Activated naive CD8-positive, alpha-beta T cell treated with anti-CD3 and anti-CD28 coated beads, Interleukin-2, amount 10 ng/mL, durations not matched to agents 7 days and 5 days (primary cell): ENCODE results near the gene SLMAP. TPM values are rescaled to one million over a fixed set of nuclear protein-coding genes. Genes with fewer than 3 reads are reported as not detected.

Experiments used
- ATAC-seq: fragments of 150-1000 bp; cut with Tn5 transposase; one replicate; pipeline ENCODE4 v1.10.0; 2021; ENCODE audit warnings: low read depth, moderate library complexity
- POLR2A ChIA-PET: fragments of 350-600 bp; sonication (Branson Sonifier 250); formaldehyde crosslinking; loops from one replicate; lab custom pipeline; 2021; ENCODE audit warnings: antibody characterized with exemption; lab: Charles Lee
- DNase-seq: peaks from one replicate; pipeline ENCODE4 v3.0.0; 2021
- H3K27ac Mint-ChIP-seq: one replicate; pipeline ENCODE4 v1.8.0; 2022; ENCODE audit warnings: mild to moderate bottlenecking, mixed read lengths
- H3K27me3 Mint-ChIP-seq: one replicate; pipeline ENCODE4 v1.8.0; 2022; ENCODE audit warnings: mild to moderate bottlenecking, moderate library complexity, mixed read lengths
- H3K36me3 Mint-ChIP-seq: one replicate; pipeline ENCODE4 v1.8.0; 2021; ENCODE audit warnings: mild to moderate bottlenecking, mixed read lengths
- H3K4me1 Mint-ChIP-seq: one replicate; pipeline ENCODE4 v1.8.0; 2021; ENCODE audit warnings: mixed read lengths
- H3K4me3 Mint-ChIP-seq: one replicate; pipeline ENCODE4 v1.8.0; 2022; ENCODE audit warnings: mild to moderate bottlenecking, moderate library complexity, mixed read lengths
- H3K9me3 Mint-ChIP-seq: one replicate; pipeline ENCODE4 v1.8.0; 2021; ENCODE audit warnings: mixed read lengths
- total RNA-seq, 2 experiments: library from RNA; stranded (reverse); gene quantifications; one replicate each; pipeline ENCODE4 v1.2.3, GENCODE V29; 2021

Gene SLMAP
- total RNA-seq, 2 experiments from 2014 or later, result 58.0 to 69.7 TPM

DNA sequence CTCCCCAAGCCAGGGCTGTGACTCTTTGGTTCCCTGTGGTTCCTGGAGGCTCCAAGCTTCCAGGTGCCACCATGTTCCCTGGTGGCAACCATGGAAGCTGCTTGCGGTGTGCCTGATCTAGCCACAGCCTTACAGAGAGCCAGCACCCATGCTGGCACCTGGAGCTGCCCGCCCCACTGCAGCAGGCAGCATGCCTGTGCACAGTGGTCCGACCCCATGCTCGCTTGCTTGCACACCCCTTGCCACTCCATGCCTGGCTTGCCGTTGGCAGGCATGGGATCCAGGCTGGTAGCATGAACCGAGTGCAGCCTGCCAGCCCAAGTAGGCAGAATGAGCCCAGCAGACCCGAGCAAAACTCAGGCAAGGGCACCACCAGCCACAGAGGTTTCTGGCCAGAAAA is 53.9 kb downstream of the SLMAP start:
- ATAC-seq, result no peak
- no peak overlapping the region for H3K4me3 Mint-ChIP-seq
- no peaks in the 10 kb centered on the region for H3K27me3 Mint-ChIP-seq
- no peak overlapping the region for H3K27ac Mint-ChIP-seq
- H3K36me3 Mint-ChIP-seq, result peaks cover 12% of the 10 kb centered on the region
- no peaks in the 10 kb centered on the region for H3K9me3 Mint-ChIP-seq
- peaks cover 17% of the 10 kb centered on the region for H3K4me1 Mint-ChIP-seq
- DNase-seq, result no peak
- POLR2A ChIA-PET, result no interaction called here

DNA sequence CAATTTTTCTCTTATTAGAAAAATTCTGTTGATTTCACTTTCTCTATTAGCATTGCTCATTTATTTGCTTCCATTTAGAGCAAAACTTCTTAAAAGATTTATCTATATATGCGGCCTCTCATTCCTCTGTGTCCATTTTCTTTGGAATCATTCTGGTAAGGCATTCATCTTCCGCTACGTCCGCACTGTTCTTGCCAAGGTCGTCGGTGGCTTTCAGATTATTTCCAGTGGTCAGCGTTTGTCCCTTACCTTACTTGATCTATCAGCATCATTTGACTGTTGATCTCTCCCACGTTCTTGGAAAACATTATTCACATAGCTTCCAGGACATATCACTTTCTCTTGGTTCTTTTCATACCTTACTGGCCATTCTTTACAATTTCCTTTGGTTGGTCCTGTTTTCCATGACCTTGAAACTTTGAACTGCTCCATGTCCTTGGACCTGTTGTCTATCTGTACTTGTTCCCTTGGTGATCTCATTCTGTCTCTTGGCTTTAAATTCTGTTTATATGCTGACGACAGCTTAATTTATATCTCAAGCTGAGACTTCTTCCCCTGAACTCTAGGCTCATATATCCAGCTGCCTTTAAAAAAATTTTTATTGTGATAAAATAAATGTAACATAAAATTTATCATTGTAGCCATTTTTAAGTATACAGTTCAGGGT is 54.5 kb downstream of the SLMAP start:
- H3K27ac Mint-ChIP-seq, result no peak overlapping the region
- H3K4me1 Mint-ChIP-seq, result peaks cover 19% of the 10 kb centered on the region
- H3K27me3 Mint-ChIP-seq, result no peaks in the 10 kb centered on the region
- ATAC-seq (no peak), DNase-seq (no peak)
- no peaks in the 10 kb centered on the region for H3K9me3 Mint-ChIP-seq
- no peak overlapping the region for H3K4me3 Mint-ChIP-seq
- H3K36me3 Mint-ChIP-seq, result peaks cover 12% of the 10 kb centered on the region
- POLR2A ChIA-PET, result no interaction called here

DNA sequence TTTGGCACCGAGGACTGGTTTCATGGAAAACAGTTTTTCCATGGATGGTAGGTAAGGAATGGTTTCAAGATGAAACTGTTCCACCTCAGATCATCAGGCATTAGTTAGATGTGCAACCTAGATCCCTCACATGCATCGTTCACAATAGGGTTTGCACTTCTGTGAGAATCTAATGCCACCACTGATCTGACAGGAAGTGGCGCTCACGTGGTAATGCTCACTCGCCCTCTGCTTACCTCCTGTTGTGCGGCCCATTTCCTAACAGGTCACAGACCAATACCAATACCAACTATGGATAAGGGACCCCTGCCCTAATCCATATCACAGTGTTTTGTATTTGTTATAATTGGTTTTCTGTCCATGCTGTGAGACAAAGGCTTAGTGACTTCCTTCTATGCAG is 58.9 kb downstream of the SLMAP start:
- H3K27me3 Mint-ChIP-seq, result no peaks in the 10 kb centered on the region
- H3K27ac Mint-ChIP-seq, result no peak overlapping the region
- POLR2A ChIA-PET, result no interaction called here
- H3K4me3 Mint-ChIP-seq, result peak overlapping the region; percentile 44
- ATAC-seq, result peak; percentile 91
- H3K4me1 Mint-ChIP-seq, result peaks cover 13% of the 10 kb centered on the region
- DNase-seq, result no peak
- peaks cover 8% of the 10 kb centered on the region for H3K36me3 Mint-ChIP-seq
- H3K9me3 Mint-ChIP-seq, result no peaks in the 10 kb centered on the region

DNA sequence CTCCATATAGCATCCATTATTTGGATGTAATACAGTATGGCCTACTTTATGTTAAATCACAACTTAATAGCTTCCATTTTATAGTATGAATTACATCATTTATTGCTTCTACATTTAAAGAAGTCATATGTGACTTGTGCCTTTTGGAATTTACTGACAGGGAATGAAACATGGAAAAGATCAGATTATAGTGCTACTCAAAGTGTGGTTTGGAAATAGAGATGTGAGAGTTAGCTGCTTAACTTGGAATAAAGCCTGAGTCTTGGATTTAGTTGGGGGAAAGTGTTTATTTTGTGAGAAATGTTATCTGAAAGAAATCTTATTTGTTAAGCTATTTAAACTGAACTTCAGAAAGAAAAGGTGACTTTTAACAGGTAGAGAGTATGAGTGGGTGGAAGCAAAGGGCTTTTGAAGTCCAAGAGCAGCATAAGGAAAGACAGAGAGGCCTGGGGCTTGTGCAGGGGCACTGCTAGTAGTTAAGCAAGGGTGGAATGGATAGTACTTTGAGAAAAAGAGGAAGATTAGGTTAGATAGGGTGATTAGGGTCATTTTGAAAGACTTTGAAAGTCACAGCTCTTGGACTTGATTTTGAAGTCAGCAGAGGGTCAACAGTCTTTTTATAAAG is 60.5 kb downstream of the SLMAP start:
- no peak for ATAC-seq
- H3K36me3 Mint-ChIP-seq, result peaks cover 8% of the 10 kb centered on the region
- H3K27ac Mint-ChIP-seq, result no peak overlapping the region
- H3K27me3 Mint-ChIP-seq, result no peaks in the 10 kb centered on the region
- H3K9me3 Mint-ChIP-seq, result no peaks in the 10 kb centered on the region
- peaks cover 13% of the 10 kb centered on the region for H3K4me1 Mint-ChIP-seq
- no peak overlapping the region for H3K4me3 Mint-ChIP-seq
- POLR2A ChIA-PET, result no interaction called here
- DNase-seq, result no peak

DNA sequence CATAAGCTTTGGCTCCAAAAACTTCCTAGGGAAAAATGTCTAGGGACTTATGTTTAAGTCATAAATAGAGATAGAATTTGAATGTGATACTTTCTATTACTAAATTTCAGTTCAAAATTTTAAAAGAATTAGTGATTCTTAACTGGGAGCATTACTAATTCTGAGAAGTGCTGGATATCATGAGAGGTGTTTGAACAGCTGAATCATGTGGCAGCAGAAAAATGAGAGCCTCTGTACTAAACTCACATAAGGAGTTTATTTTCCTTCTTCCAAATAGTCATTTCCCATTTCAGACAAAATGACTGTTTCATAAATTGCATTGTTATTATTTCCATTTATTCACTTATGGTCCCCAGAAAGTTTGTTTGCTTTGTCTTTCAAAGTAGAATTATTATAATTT is 62.7 kb downstream of the SLMAP start:
- H3K9me3 Mint-ChIP-seq, result no peaks in the 10 kb centered on the region
- POLR2A ChIA-PET, result no interaction called here
- no peaks in the 10 kb centered on the region for H3K27me3 Mint-ChIP-seq
- H3K4me3 Mint-ChIP-seq, result no peak overlapping the region
- peaks cover 4% of the 10 kb centered on the region for H3K36me3 Mint-ChIP-seq
- ATAC-seq (no peak), DNase-seq (no peak)
- H3K27ac Mint-ChIP-seq, result no peak overlapping the region
- peaks cover 13% of the 10 kb centered on the region for H3K4me1 Mint-ChIP-seq

DNA sequence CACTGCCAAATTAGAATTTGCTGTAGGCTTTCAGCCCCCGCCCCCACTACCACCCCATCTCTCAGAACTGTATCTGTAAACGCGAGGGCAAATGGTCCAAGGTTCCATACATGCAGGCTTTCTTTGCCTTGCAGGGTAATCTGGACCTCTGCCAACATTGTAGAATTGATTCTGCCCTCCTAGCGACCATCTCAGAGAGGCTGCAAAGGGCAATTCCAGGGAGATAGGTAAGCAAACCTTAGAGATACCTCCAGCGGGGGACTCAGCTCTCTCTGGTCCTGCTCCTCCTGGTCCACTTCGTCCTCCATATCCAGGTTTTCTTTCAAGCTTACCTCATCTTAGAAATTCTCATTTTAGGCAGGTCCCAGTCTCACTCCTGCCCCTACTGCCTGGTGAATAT is 64.4 kb downstream of the SLMAP start:
- Mint-ChIP-seq H3K36me3 (peaks cover 2% of the 10 kb centered on the region), H3K27me3 (no peaks in the 10 kb centered on the region), H3K9me3 (no peaks in the 10 kb centered on the region), H3K4me3 (no peak overlapping the region), H3K27ac (no peak overlapping the region), H3K4me1 (peaks cover 6% of the 10 kb centered on the region)
- DNase-seq (no peak), ATAC-seq (no peak)
- POLR2A ChIA-PET, result no interaction called here

DNA sequence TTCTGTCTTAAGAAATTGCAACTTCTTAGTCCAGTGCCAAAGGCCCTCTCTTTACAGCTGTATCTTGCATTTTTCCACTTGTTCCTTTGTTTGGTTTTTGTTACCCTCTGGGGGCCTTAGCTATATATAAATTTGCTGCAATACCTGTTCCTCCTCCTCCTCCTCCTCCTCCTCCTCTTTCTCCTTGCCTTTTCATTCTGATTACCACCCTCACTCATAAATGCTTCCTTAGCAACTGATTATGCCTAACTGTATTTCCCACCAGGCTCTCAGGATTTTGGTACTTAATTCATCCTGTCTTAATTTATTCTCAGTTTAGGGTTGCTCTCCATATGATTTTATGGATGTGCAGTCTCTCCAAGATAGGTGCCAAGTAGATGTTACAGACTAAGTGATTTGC is 65.7 kb downstream of the SLMAP start:
- H3K4me1 Mint-ChIP-seq, result peaks cover 6% of the 10 kb centered on the region
- peaks cover 2% of the 10 kb centered on the region for H3K36me3 Mint-ChIP-seq
- no peaks in the 10 kb centered on the region for H3K27me3 Mint-ChIP-seq
- no peak overlapping the region for H3K4me3 Mint-ChIP-seq
- no peak for ATAC-seq
- DNase-seq, result no peak
- POLR2A ChIA-PET, result no interaction called here
- no peak overlapping the region for H3K27ac Mint-ChIP-seq
- H3K9me3 Mint-ChIP-seq, result no peaks in the 10 kb centered on the region

DNA sequence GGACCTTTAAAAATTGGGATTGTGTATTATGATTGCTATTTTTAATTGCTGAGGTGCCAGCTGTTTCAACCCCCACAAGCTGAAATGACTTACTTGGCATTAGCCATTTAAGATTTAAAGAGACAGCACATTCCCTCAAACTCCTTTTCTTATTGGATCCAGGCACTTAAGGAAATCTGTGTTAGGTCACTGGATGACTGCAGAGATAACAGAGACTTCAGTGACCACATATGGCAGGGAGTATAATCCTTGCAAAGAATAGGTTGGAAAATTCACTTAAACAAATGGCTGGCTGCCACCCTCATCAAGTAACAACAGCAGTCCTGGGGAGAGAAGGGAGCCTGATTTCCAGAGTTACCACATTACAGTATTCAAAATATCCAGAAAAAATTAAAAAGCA is 66.6 kb downstream of the SLMAP start:
- Mint-ChIP-seq H3K4me1 (peaks cover 3% of the 10 kb centered on the region), H3K36me3 (peaks cover 2% of the 10 kb centered on the region), H3K9me3 (no peaks in the 10 kb centered on the region), H3K27ac (no peak overlapping the region), H3K4me3 (no peak overlapping the region), H3K27me3 (no peaks in the 10 kb centered on the region)
- DNase-seq (no peak), ATAC-seq (no peak)
- POLR2A ChIA-PET, result no interaction called here

DNA sequence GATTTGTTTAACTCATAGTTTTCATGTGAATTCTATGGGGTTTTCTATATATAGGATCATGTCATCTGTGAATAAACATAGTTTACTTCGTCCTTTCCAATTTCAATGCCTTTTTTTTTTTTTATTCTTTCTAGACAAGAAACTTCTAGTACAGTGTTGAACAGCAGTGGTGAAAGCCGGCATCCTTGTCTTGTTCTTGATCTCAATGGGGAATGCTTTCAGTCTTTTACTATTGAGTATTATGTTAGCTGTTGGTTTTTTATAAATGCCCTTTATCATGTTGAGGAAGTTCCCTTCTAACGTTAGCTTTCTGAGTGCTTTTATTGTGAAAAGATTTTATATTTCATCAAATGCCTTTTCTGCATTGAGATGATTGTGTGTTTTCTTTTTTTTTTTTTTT is 69.0 kb downstream of the SLMAP start:
- H3K9me3 Mint-ChIP-seq, result no peaks in the 10 kb centered on the region
- H3K36me3 Mint-ChIP-seq, result peaks cover 4% of the 10 kb centered on the region
- ATAC-seq, result no peak
- no peak overlapping the region for H3K4me3 Mint-ChIP-seq
- no peak overlapping the region for H3K27ac Mint-ChIP-seq
- POLR2A ChIA-PET, result interaction anchor here (0.6 to 0.7 kb wide), 2 partner anchors 85 to 245 kb away, joined by 3 read pairs; no protein-coding TSS in a partner anchor
- H3K4me1 Mint-ChIP-seq, result peaks cover 5% of the 10 kb centered on the region
- H3K27me3 Mint-ChIP-seq, result no peaks in the 10 kb centered on the region
- no peak for DNase-seq

DNA sequence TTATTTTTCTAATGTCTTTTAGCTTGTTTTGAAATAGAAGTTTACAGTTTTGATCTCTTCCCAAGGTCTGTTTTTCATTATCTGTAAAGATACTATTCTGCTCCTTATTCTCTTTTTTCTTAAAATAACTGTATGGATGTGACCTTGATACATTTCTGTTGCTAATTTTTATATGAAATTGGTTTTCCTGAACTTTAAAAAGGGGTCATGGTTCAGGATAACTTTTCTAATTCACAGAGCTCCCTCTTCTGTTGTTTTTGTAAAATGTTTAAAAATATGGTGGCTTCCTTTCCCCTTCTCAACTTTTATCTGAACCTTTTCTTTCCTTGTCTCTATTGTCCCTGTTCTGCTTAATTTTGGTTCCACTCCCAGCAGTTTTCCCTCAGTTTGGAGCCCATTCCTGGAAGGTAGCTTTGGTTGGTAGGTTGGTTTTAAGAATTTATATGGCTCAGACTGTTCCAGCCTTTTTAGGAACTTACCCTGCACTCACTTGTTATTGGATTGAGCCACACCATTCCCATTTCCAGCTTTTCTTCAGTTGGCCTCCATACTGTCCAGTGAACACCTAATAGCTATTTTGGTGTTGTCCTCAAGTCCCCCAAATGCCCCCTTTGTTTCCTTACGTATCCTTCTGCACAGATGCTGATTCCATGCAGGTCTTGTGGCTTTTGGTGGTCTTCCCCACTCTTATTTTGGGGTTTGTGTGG is 70.3 kb downstream of the SLMAP start:
- DNase-seq, result no peak
- no peak overlapping the region for H3K4me3 Mint-ChIP-seq
- H3K27me3 Mint-ChIP-seq, result no peaks in the 10 kb centered on the region
- no peak overlapping the region for H3K27ac Mint-ChIP-seq
- H3K9me3 Mint-ChIP-seq, result no peaks in the 10 kb centered on the region
- POLR2A ChIA-PET, result no interaction called here
- H3K36me3 Mint-ChIP-seq, result peaks cover 6% of the 10 kb centered on the region
- no peak for ATAC-seq
- peaks cover 5% of the 10 kb centered on the region for H3K4me1 Mint-ChIP-seq

DNA sequence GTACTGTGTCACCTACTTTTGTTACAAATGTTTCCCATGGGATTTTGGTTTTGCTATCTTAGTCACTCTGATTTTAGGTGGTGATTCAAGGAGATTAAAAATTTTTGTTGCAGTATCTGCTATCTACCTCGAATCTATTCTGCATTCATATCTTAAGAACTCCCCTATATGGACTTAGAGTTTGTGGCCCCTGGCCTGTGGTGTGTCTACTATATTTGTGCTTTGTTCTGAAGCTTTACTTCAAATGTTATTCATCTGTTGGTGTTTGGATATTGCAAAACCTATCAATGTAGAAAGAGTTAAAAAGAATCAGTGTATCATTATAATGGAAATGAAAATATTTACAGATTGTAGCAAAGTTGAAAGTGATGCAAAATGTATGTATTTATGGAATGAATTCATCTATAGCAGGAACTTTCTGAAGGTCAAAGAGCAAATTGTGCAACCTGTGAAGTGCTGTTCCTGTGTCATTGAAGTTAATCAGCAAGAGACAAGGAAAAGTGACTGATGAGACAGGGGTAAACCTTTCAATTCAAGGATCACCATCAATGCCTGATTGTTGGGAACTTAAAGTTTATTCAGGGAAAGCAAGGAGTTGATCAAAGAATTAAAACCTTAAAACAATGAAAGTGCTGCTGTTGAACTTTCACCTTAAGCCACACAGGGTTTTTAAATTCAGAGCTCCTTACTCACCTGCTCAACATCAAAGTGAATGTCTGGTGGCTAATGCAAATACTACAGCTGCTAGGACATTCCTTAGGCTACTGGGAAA is 71.0 kb downstream of the SLMAP start:
- POLR2A ChIA-PET, result no interaction called here
- Mint-ChIP-seq H3K36me3 (peaks cover 12% of the 10 kb centered on the region), H3K4me3 (no peak overlapping the region), H3K9me3 (no peaks in the 10 kb centered on the region), H3K27ac (no peak overlapping the region), H3K27me3 (no peaks in the 10 kb centered on the region), H3K4me1 (peaks cover 5% of the 10 kb centered on the region)
- DNase-seq (no peak), ATAC-seq (no peak)

DNA sequence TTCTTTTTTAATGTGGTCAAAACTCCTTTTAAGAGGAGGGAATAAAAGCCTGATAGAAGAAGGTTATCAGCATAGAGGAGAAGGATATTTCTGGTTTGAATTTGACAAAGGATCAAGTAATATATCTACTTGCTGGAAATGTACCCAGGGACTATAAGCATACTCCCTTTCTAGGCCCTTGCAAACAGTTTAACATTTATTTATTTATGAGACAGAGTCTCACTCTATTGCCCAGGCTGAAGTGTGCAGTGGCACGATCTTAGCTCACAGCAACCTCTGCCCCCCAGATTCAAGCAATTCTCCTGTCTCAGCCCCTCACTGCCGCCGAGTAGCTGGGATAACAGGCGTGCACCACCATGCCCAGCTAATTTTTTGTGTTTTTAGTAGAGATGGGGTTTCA is 71.6 kb downstream of the SLMAP start:
- ATAC-seq (no peak), DNase-seq (no peak)
- POLR2A ChIA-PET, result no interaction called here
- no peaks in the 10 kb centered on the region for H3K9me3 Mint-ChIP-seq
- H3K27ac Mint-ChIP-seq, result no peak overlapping the region
- H3K4me3 Mint-ChIP-seq, result no peak overlapping the region
- peaks cover 10% of the 10 kb centered on the region for H3K36me3 Mint-ChIP-seq
- H3K27me3 Mint-ChIP-seq, result no peaks in the 10 kb centered on the region
- H3K4me1 Mint-ChIP-seq, result peaks cover 5% of the 10 kb centered on the region

DNA sequence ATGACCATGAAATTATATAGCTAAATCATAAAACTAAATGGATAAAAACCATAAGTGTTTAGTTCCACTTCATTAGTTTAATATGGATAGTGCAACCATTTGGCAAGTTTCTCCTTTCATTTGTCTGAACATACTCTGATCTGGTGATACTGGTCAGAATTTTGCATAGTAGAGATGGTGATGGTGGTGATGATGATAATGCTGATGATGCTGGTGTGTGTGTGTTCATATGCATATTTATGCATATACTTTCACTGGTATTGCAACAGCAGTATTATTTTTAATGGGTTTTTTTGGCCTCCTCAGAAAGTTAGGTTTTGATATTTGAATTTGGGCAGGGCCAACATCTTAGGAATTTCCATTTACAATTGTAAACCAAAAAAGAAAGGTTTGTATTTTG is 76.4 kb downstream of the SLMAP start:
- no peak overlapping the region for H3K4me3 Mint-ChIP-seq
- POLR2A ChIA-PET, result no interaction called here
- no peak for ATAC-seq
- H3K27me3 Mint-ChIP-seq, result no peaks in the 10 kb centered on the region
- H3K36me3 Mint-ChIP-seq, result peaks cover 12% of the 10 kb centered on the region
- DNase-seq, result no peak
- H3K27ac Mint-ChIP-seq, result no peak overlapping the region
- no peaks in the 10 kb centered on the region for H3K9me3 Mint-ChIP-seq
- H3K4me1 Mint-ChIP-seq, result peaks cover 6% of the 10 kb centered on the region
